HG03045 (cell line): ENCODE measurements around the gene SOX5.
"Not testable (repeated sequence)": the region's sequence is repeated elsewhere in the genome, so short reads cannot be mapped to it uniquely, and the experiment has no call there.

Experiments used
- ATAC-seq: cut with Tn5 transposase; IDR thresholded peaks from one replicate; pipeline ENCODE4 v1.9.1; 2021; ENCODE audit warnings: mild to moderate bottlenecking, moderate library complexity; ENCODE audit not compliant: unreplicated experiment

The SOX5 gene

GRCh38 chr12:23556661-23557060 lies 392.8 kb downstream of the SOX5 start:
- no peak for ATAC-seq

- ATAC-seq, result no peak
Observed at GRCh38 chr12:23555825-23556207, 393.7 kb downstream of the SOX5 start.

- no peak for ATAC-seq
Observed at GRCh38 chr12:23555180-23555824, 394.2 kb downstream of the SOX5 start.

GRCh38 chr12:23552417-23552816 lies 397.1 kb downstream of the SOX5 start:
- no peak for ATAC-seq

GRCh38 chr12:23550753-23551152 lies 398.7 kb downstream of the SOX5 start:
- ATAC-seq, result no peak

- no peak for ATAC-seq
Observed at GRCh38 chr12:23548742-23549141, 400.7 kb downstream of the SOX5 start.

GRCh38 chr12:23546756-23547155 lies 402.7 kb downstream of the SOX5 start:
- ATAC-seq, result no peak

GRCh38 chr12:23543767-23544166 lies 405.7 kb downstream of the SOX5 start:
- no peak for ATAC-seq

- no peak for ATAC-seq
Observed at GRCh38 chr12:23542187-23542586, 407.3 kb downstream of the SOX5 start.

- no peak for ATAC-seq
Observed at GRCh38 chr12:23540572-23540971, 408.9 kb downstream of the SOX5 start.

- no peak for ATAC-seq
Observed at GRCh38 chr12:23536293-23536692, 413.2 kb downstream of the SOX5 start.

GRCh38 chr12:23535441-23535840 lies 414.0 kb downstream of the SOX5 start:
- no peak for ATAC-seq

GRCh38 chr12:23534196-23534595 lies 415.3 kb downstream of the SOX5 start:
- no peak for ATAC-seq

GRCh38 chr12:23533699-23534098 lies 415.8 kb downstream of the SOX5 start:
- ATAC-seq, result no peak

GRCh38 chr12:23533265-23533664 lies 416.2 kb downstream of the SOX5 start:
- ATAC-seq, result no peak

GRCh38 chr12:23528316-23528715 lies 421.2 kb downstream of the SOX5 start:
- ATAC-seq, result no peak

- ATAC-seq, result no peak
Observed at GRCh38 chr12:23525450-23526072, 423.9 kb downstream of the SOX5 start.

GRCh38 chr12:23523339-23523738 lies 426.1 kb downstream of the SOX5 start:
- ATAC-seq, result no peak

GRCh38 chr12:23519444-23519843 lies 430.0 kb downstream of the SOX5 start:
- not testable (repeated sequence) for ATAC-seq

GRCh38 chr12:23515785-23516184 lies 433.7 kb downstream of the SOX5 start:
- ATAC-seq, result not testable (repeated sequence)

- no peak for ATAC-seq
Observed at GRCh38 chr12:23510484-23510883, 439.0 kb downstream of the SOX5 start.

GRCh38 chr12:23509832-23510231 lies 439.6 kb downstream of the SOX5 start:
- ATAC-seq, result not testable (repeated sequence)

- ATAC-seq, result not testable (repeated sequence)
Observed at GRCh38 chr12:23507785-23508184, 441.7 kb downstream of the SOX5 start.
